Panc1 (cell line): ENCODE measurements around the gene PACC1. TPM values are rescaled to one million over a fixed set of nuclear protein-coding genes. Genes with fewer than 3 reads are reported as not detected.

Experiments
- ATAC-seq: fragments of 200-7000 bp; cut with Tn5 transposase; 2 replicates; pipeline ENCODE4 v1.9.1; 2020; ENCODE audit warnings: mild to moderate bottlenecking, moderate library complexity
- BruUV-seq: library from RNA; stranded (reverse); fragments of 400-500 nt; replicated peaks from 2 replicates; lab custom pipeline; 2021; lab: Mats Ljungman, UMichigan
- CTCF ChIA-PET: fragments of 300-600 bp; sonication (Branson Sonifier 250); formaldehyde crosslinking; loops from one replicate; lab custom pipeline; 2022; ENCODE audit warnings: antibody characterized with exemption; lab: Charles Lee
- POLR2A ChIA-PET: fragments of 300-600 bp; sonication (Branson Sonifier 250); formaldehyde crosslinking; loops from one replicate; lab custom pipeline; 2022; ENCODE audit warnings: antibody characterized with exemption; lab: Charles Lee
- DNase-seq: peaks from one replicate; pipeline ENCODE4 v3.0.0-alpha.2; 2010; ENCODE audit warnings: low read depth, low spot score
- H3K27ac ChIP-seq: 2 replicates; pipeline ENCODE4 v1.5.1; 2011; ENCODE audit warnings: mild to moderate bottlenecking, low read length, inconsistent platforms
- H3K27me3 ChIP-seq: fragments of 200-500 bp; sonication (Bioruptor generic); 2 replicates; pipeline ENCODE4 v1.6.0; 2014; ENCODE audit warnings: low read length, inconsistent platforms; ENCODE audit not compliant: control insufficient read depth, insufficient read depth
- H3K36me3 ChIP-seq: fragments of 200-500 bp; sonication (Bioruptor generic); 2 replicates; pipeline ENCODE4 v1.5.1; 2014; ENCODE audit warnings: inconsistent platforms, mild to moderate bottlenecking, low read length, moderate library complexity; ENCODE audit not compliant: control insufficient read depth, insufficient read depth
- H3K4me1 ChIP-seq: 2 replicates; pipeline ENCODE4 v1.5.1; 2011; ENCODE audit warnings: inconsistent platforms, mild to moderate bottlenecking, low read length, moderate library complexity; ENCODE audit not compliant: control insufficient read depth, insufficient read depth
- H3K4me3 ChIP-seq, 2 experiments: 2 replicates each; pipeline ENCODE4 v1.5.1; 2011 to 2012; ENCODE audit warnings: low read depth in 2 of 2, low read length in 2 of 2, mild to moderate bottlenecking in 2 of 2, inconsistent platforms in 1 of 2, moderate library complexity in 1 of 2
- H3K9me3 ChIP-seq: fragments of 200-500 bp; sonication (Bioruptor generic); 2 replicates; pipeline ENCODE4 v1.5.1; 2014; ENCODE audit warnings: low read depth, mild to moderate bottlenecking, inconsistent platforms, low read length, moderate library complexity; ENCODE audit not compliant: control insufficient read depth, insufficient read depth
- CTCF ChIP-seq: fragments of 450-650 bp; IDR thresholded peaks from 2 replicates; pipeline ENCODE4 v1.5.1; 2017; ENCODE audit warnings: mild to moderate bottlenecking
- POLR2AphosphoS5 ChIP-seq: IDR thresholded peaks from 2 replicates; pipeline ENCODE4 v1.6.1; 2012; ENCODE audit warnings: mild to moderate bottlenecking, low read depth, low read length, moderate library complexity
- REST ChIP-seq, 2 experiments: IDR thresholded peaks; 2 replicates each; pipeline ENCODE4 v1.6.1; 2011 to 2012; ENCODE audit warnings: low read depth in 2 of 2, control low read depth in 1 of 2, low read length in 1 of 2, mild to moderate bottlenecking in 1 of 2, moderate library complexity in 1 of 2; ENCODE audit not compliant: insufficient read depth in 1 of 2
- SIN3A ChIP-seq: IDR thresholded peaks from 2 replicates; pipeline ENCODE4 v1.6.1; 2012; ENCODE audit warnings: low read depth, mild to moderate bottlenecking, low read length, moderate library complexity, borderline replicate concordance; ENCODE audit not compliant: insufficient read depth
- TCF7L2 ChIP-seq: IDR thresholded peaks from 2 replicates; pipeline ENCODE4 v1.6.1; 2011; ENCODE audit warnings: mild to moderate bottlenecking, low read depth, low read length, inconsistent platforms
- in situ Hi-C: cut with HindIII; loops from 2 replicates; pipeline ENCODE4 v1.10.0; 2016; ENCODE audit warnings: low sequenced_read_pairs, low pct_unique_long_range_greater_than_20kb
- intact Hi-C: fragments of 100-400 bp; cut with micrococcal nuclease; formaldehyde crosslinking; loops from one replicate; pipeline ENCODE4 v1.10.0; 2022; ENCODE audit not compliant: unreplicated experiment
- total RNA-seq: library from RNA; stranded (reverse); gene quantifications from one replicate; pipeline ENCODE4 v1.2.1, GENCODE V29; 2021; ENCODE audit not compliant: unreplicated experiment

The PACC1 gene
- total RNA-seq, 1 experiment from 2014 or later = 11.5 TPM

GRCh38 chr1:212442408-212442807, 27.7 kb upstream of the PACC1 start:
- no peak for TF ChIP-seq TCF7L2
- no peak for TF ChIP-seq CTCF
- TF ChIP-seq POLR2AphosphoS5 = no peak
- TF ChIP-seq REST (IDR thresholded peaks at IDR 0.05; ENCODE audit: insufficient read depth in 1 of 2, low read depth in 2 of 2, low read length in 1 of 2) = no peak
- Histone ChIP-seq H3K27ac (no peak overlapping the region), H3K36me3 (no peaks in the 10 kb centered on the region), H3K27me3 (no peaks in the 10 kb centered on the region), H3K4me3 (no peak overlapping the region), H3K4me1 (no peaks in the 10 kb centered on the region), H3K9me3 (no peaks in the 10 kb centered on the region)
- DNase-seq = no peak
- no TSS peak for BruUV-seq
- ChIA-PET POLR2A (no interaction called here), CTCF (no interaction called here)
- intact Hi-C loops = no loop called here
- in situ Hi-C loops = no loop called here
- ATAC-seq = no peak

DNA sequence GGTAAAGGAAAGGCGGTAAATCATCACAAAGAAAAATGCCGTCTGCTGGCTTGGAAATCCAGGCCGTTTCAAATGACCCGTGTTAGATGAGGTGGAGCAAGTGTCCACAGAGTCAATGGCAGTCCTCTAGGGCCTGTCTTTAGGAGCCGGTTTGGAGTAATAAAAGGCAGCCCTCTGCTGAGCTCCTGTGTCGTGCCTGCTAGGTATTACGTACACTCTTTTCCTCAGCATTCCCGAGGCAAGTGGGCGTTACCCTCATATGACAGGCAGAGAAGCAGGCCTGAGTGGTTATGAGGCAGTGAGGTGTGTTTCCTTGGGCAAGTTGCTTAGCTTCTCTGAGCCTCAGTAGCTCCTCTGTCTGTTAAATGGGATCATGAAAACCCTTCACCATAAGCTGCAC, 25.7 kb upstream of the PACC1 start:
- intact Hi-C loops = no loop called here
- Histone ChIP-seq H3K4me1 (no peaks in the 10 kb centered on the region), H3K27ac (no peak overlapping the region), H3K9me3 (no peaks in the 10 kb centered on the region), H3K4me3 (no peak overlapping the region), H3K27me3 (no peaks in the 10 kb centered on the region), H3K36me3 (no peaks in the 10 kb centered on the region)
- DNase-seq (no peak), ATAC-seq (no peak)
- no TSS peak for BruUV-seq
- ChIA-PET CTCF (no interaction called here), POLR2A (no interaction called here)
- in situ Hi-C loops = no loop called here
- TF ChIP-seq CTCF (no peak), POLR2AphosphoS5 (no peak), REST (IDR thresholded peaks at IDR 0.05; ENCODE audit: insufficient read depth in 1 of 2, low read depth in 2 of 2, low read length in 1 of 2) (no peak), TCF7L2 (no peak), SIN3A (no peak)
